ENCODE measurements around the gene TPK1.
"Not testable (repeated sequence)": the region's sequence is repeated elsewhere in the genome, so short reads cannot be mapped to it uniquely, and the experiment has no call there.

The TPK1 gene

GRCh38 chr7:144468990-144469732 lies 366.7 kb downstream of the TPK1 start:
- no peak for DNase-seq

- no peak for DNase-seq
These were observed 376.2 kb downstream of the TPK1 start for GRCh38 chr7:144459635-144460034.

- DNase-seq, result no peak
These were observed 380.8 kb downstream of the TPK1 start for GRCh38 chr7:144455040-144455404.

- DNase-seq, result peak; percentile 46
These were observed 381.4 kb downstream of the TPK1 start for GRCh38 chr7:144454256-144455039.

DNA sequence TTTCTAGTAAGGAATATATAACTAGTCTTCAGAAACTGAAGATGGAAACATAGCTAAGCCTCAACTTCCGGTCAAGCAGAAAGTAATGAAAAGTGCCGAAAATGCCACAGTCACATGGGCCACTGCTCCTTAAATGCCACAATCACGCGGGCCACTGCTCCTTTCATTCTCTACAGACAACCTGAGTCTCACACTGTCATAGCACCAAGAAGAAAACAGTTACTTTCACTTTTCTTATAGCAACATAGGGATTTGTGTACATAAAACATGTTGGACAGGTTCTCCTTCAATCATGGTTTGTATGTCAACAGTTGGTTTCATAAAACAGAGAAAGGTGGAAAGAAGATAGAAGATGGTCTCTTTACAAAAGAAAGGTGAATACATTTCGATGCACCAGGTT lies 383.8 kb downstream of the TPK1 start:
- no peak for DNase-seq

- DNase-seq, result no peak
These were observed 390.3 kb downstream of the TPK1 start for GRCh38 chr7:144445590-144445989.

GRCh38 chr7:144439717-144440205 lies 396.1 kb downstream of the TPK1 start:
- DNase-seq, result peak; percentile 8

DNA sequence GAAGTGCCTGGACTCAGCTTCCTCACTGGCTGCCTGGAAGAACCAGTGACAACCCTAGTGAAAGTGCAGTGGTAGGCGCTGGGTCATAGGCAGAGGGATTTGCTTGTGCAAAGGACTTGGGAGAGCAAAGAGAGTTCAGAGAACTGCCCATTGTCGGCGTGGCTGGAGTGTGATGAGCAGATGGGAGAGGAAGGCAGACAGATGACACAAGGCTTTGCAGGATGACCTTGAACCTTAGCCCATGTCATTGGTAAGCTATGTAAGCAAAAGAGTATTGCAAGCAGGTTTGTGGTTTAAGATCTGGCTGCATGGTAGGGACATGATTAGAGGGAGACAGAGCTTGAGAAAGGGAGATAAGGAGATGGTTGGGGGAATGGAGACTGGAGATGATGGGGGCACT lies 397.1 kb downstream of the TPK1 start:
- no peak for DNase-seq

DNA sequence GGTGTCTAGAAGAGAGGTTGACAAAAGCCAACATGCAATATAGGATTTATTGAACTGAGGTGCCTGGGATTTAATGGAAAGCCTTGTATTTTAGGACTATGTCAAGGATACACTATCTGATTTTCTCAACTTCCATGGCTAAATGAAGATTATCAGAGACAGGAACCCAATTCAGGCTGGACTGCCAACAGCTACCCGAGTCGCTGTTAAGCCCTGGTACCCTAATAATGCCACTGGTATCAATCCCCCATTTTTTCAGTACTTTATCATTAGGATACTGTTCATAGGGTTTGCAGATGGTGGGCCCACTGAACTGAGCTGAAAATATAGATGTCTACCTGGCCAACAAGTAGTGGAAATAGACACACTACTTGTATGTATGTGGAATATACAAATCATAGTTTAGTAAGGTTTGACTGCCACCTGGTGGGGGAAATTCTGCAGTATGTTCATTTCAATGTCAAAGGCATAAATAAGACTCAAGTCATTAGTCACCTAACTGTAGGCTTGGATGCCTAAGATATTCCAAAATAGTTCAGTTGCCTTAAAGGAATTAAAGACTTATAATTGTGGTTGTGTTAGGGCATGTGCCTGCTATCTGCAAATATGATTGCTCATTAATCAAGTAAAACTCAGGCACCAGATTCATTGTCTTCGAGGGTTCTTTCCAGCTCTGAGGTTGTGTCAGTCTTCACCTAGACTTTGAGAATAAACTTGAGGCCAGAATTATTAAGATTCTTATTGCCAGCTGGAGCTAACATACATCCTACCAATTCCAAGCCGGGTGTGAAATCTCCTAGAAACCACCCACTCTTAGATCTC lies 398.3 kb downstream of the TPK1 start:
- DNase-seq, result peak; percentile 57

GRCh38 chr7:144436500-144436899 lies 399.4 kb downstream of the TPK1 start:
- DNase-seq, result no peak

- no peak for DNase-seq
These were observed 407.4 kb downstream of the TPK1 start for GRCh38 chr7:144428431-144428830.

- not testable (repeated sequence) for DNase-seq
These were observed 408.3 kb downstream of the TPK1 start for GRCh38 chr7:144427539-144427938.

DNA sequence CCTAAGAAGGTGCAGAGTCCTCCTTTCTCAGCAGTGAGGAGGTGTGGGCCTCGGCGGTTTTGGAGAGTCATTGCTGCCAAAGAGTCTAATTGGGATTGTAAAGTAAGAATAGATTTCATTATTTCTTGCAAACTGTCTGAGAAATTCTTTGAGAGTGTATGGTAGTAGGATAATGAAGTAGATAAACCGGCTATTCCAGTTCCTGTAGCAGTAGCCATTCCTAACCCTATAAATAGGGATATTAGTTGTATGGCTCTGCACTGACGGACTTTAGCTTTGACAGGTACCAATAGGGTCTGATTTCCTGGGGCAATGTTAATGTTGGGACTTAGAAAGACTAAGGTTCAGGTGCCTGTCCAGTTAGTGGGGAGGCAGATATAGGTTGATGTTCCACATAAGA lies 416.9 kb downstream of the TPK1 start:
- not testable (repeated sequence) for DNase-seq

DNA sequence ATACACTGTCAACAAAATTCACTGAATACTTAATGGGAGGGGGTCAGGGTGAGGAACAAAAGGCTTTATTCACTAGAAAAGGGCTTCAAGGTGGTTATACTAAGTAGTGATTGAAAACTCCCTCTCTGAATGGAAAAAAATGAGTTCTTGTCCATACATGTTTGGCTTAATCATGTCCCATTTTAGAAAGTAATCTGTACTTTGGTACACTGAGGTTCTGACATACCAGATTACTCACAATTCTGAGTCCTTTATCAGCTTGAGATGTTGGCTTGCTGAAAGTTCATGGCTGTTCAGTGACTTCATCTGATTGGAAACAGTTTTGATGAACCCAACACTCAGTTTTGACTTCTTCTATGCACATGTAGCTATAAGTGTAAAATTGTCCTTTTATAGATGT lies 419.5 kb downstream of the TPK1 start:
- DNase-seq, result no peak

- DNase-seq, result no peak
These were observed 420.0 kb downstream of the TPK1 start for GRCh38 chr7:144415858-144416257.

DNA sequence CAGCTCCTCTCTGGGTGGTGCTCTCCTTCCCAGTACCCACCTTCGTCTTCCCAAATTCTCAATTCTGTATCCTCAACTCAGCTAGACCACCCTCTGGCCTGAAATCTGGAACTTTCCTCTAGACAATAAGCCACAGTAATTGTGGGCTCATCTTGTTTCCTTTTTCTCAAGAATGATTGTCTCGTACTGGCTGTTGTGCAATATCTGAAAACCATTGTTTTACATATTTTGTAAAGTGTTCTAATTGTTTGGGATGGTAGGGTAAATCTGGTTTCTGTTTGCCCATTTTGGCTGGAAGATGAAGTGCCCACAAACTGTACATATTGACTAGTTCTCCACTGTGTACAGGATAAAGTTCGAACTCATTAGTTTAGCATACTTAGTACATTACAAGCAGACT lies 421.0 kb downstream of the TPK1 start:
- no peak for DNase-seq

DNA sequence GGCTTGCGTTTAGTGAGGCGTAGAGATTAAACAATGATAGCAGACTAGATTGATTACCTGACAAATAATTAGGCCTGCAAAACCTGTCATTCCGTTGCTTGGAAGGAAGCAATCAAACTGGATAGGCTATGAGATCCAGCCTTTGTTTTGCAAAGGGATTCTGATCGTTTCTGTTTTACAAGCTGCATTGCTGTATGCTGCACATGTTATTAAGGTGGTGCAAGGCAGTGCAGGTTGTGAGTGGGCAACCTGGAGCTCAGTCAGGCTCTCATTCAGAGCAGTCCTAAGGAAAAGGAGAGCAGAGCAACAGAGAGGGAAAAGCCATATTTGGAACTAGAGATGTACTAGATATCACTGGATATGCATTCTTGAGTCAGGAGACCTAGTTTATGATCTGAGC lies 425.4 kb downstream of the TPK1 start:
- DNase-seq, result peak; percentile 27

DNA sequence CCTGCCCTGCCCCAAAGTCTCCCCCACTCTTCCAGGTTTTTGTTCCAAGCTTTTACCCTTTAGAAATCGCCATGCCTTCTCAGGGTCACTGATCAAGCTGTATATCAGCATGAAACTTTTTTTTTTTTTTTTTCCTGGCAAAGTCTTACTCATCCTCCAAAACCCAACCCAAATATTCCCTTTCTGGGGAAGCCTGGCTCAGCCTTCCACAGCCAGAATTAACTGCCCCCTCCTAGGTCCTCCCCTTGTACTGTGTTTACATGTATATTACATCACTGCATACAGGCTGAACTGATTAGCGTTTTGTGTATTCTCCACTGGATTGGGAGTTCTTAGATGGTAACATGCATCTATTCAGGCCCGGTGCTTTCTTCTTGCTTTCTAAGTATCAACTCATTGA lies 427.7 kb downstream of the TPK1 start:
- peak; percentile 26 for DNase-seq

DNA sequence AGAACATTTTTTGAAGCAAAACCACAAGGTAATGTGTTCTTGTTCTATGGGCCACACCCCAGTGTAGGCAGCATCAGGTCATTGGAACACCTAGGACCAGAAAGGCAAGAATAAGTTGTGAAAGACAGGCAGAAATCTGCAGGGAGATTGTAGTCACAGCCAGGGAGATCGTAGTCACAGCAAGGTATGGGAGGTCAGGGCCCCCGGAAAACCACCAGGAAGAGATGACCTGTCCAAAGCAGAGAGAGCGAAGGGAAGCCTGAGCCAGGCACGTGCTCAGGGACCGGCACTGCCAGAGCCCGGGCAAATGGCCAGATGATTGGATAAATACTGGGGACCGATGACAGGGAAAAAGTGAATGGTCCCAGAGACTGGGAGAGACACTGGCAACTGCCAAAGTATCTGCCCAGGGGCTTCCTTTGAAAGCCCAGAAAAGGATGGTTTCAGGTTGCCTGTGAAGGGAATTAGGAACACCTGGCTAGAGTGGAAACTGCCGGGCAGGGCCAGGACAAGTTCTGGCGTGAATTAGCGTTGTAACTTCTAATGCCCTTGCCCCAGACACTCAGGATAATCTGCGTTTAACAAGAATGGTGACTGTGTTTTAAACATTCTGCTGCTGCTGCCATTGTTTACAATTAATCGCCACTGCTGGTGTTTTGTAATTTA lies 428.5 kb downstream of the TPK1 start:
- peak; percentile 77 for DNase-seq

DNA sequence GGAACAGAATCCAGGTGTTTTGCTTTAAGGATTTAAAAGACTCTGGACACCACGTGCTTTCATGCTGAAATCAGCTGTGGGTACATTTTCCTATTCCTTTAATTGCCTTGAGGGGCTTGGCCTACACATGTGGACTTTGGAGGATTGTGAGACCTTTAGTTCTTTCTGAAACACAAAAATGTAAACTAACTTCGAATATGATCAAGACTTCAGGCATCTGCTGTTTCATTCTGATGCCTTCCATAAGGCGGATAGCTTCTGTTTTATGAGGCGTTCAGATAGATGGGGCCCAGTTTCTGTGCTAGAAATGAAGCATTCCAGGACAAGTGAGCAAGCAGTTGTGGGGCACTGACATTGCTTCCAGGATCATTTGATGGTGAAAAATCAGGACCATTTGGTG lies 430.9 kb downstream of the TPK1 start:
- DNase-seq, result no peak

DNA sequence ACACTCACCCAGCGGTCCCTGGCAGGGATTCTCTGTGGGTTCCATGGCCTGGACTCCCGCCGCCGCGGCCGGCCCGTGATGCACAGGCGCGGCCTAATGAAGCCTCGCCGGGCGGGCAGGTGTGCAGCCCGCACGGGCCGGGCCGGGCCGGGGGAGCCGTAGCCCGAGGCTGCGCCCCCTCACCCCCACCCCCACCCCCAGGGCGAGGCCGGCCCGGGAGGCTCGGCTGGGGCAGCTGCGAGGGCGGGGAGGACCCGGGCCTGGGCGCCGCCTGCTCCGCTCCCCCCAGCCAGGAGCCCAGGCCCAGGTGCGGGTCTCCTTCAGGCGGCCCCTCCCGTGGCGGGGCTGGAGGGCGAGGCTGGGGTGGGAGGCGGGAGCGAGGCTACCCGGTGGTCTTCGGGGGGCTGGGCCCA lies 432.2 kb downstream of the TPK1 start, which contains the start of gene NOBOX:
Gene NOBOX (minus strand): TSS at position 45 of the 413 bp plus-strand sequence.
- DNase-seq, result no peak

DNA sequence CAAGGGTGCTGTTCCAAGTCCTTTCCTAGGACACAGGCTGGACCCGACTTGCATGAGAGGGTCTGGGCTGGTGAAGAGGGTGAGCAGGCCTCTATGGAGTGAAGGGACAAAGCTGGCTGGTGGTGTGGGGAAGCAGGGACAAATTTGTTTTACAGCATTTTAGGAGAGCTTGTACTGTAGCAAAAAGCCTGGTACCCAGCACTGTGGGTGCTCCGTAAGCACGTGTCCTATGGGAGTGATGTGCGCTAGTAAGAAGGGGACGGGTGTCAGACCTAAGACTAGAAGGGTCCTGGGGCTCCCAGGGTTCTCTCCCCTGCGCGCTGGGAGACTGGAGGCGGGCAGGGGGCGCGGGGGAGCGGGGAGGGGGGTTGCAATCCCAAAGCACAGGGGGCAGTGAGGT lies 432.8 kb downstream of the TPK1 start:
- no peak for DNase-seq
